Epithelial cell of prostate (primary cell): ENCODE measurements around the gene ADGRB2.

Experiments
- DNase-seq: peaks from one replicate; pipeline ENCODE4 v3.0.0-alpha.2; 2011; ENCODE audit warnings: low read depth, low spot score
- H3K27ac ChIP-seq: fragments of 450-650 bp; 2 replicates; pipeline ENCODE4 v1.5.1; 2017; ENCODE audit warnings: mild to moderate bottlenecking

ADGRB2 gene

GRCh38 chr1:31752952-31753475 lies 11.1 kb downstream of the ADGRB2 start:
- H3K27ac ChIP-seq = no peak overlapping the region
- DNase-seq = no peak

- H3K27ac ChIP-seq = no peak overlapping the region
- DNase-seq = no peak
Observed at GRCh38 chr1:31752258-31752657, 11.9 kb downstream of the ADGRB2 start.

DNA sequence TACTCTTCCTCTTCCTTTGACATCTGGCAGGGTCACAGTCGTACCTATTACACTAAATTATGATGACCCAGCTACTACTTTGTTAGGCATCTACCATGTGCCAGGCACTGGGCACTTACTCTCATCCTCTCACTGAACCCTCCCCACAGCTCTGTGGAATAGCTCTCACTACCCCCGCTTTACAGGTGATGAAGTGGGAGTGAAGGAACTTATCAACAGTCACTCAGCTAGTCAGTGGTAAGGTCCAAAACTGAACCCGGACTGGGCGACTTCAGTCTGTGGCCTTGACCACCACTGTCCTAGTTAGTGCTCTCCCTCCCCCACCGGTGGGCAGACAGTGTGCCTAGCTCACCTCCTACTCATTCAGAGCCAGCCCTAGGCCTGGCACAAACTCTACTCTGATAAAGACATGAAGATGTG lies 12.3 kb downstream of the ADGRB2 start:
- no peak overlapping the region for H3K27ac ChIP-seq
- DNase-seq = no peak

GRCh38 chr1:31750858-31751510 lies 13.2 kb downstream of the ADGRB2 start:
- no peak overlapping the region for H3K27ac ChIP-seq
- no peak for DNase-seq

DNA sequence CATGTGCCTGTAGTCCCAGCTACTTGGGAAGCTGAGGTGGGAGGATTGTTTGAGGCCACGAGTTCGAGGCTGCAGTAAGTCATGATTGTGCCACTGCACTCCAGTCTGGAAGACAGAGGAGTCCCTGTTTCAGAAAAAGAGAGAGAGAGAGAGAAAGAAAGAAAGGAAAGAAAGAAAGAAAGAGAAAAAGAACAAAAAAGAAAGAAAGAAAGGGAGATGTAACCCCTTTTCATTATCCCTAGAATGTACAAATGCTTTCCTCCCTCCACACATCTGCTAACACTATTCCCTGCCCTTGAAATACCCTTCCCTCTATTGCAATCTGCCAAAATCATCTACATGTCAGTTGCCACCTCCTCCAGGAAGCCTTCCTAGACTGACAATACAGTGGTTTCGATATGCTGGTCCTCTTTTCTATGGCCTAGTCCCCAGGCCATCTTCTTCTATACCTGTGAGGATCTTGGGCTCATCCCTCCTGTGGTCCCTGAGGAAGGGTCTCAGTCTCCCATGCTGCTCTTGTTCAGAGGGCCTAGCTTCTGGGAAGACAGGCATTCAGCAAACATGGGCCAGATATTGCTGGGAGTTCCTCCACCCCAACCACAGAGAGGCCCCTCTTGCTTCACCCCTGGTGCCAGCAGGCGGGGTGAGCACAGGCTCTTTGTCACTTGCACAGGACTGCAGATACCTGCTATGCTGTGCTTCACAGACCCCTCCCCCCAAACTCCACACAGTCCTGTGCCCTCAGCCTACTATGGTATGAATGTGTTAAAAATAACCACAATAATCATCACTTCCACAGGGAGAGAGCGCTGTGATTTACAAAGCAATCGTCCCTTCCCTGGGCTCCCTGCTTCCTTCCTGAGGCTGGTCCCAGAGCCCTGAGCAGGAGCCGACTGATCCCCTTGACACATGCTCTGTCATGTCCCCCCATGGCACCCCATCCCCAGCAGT lies 14.1 kb downstream of the ADGRB2 start:
- DNase-seq = no peak
- no peak overlapping the region for H3K27ac ChIP-seq

DNA sequence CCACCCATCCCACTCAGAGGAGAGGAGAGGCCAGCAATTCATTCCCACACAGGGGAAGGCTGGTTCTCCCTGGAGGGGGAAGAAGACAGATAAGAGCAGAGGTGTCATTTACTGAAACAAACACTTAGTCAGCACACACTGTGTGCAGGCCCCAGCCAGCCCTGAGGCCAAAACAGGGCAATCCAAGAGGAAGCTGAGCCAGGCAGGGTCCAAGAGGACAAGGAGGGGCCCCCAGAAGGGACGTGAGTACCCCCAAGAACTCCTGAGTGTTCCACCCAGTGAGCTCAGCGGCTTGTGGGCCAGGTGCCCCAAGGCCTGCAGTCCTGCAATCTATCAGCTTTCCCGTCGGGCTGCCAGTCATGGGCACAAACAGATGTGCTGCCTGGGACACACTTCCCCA lies 15.8 kb downstream of the ADGRB2 start:
- no peak overlapping the region for H3K27ac ChIP-seq
- no peak for DNase-seq

GRCh38 chr1:31747304-31747703 lies 16.8 kb downstream of the ADGRB2 start:
- no peak overlapping the region for H3K27ac ChIP-seq
- no peak for DNase-seq

- no peak overlapping the region for H3K27ac ChIP-seq
- DNase-seq = no peak
Observed at GRCh38 chr1:31746687-31747086, 17.5 kb downstream of the ADGRB2 start.

- no peak for DNase-seq
- no peak overlapping the region for H3K27ac ChIP-seq
Observed at GRCh38 chr1:31745946-31746670, 18.0 kb downstream of the ADGRB2 start.

GRCh38 chr1:31745096-31745945 lies 18.8 kb downstream of the ADGRB2 start:
- no peak for DNase-seq
- H3K27ac ChIP-seq = no peak overlapping the region

DNA sequence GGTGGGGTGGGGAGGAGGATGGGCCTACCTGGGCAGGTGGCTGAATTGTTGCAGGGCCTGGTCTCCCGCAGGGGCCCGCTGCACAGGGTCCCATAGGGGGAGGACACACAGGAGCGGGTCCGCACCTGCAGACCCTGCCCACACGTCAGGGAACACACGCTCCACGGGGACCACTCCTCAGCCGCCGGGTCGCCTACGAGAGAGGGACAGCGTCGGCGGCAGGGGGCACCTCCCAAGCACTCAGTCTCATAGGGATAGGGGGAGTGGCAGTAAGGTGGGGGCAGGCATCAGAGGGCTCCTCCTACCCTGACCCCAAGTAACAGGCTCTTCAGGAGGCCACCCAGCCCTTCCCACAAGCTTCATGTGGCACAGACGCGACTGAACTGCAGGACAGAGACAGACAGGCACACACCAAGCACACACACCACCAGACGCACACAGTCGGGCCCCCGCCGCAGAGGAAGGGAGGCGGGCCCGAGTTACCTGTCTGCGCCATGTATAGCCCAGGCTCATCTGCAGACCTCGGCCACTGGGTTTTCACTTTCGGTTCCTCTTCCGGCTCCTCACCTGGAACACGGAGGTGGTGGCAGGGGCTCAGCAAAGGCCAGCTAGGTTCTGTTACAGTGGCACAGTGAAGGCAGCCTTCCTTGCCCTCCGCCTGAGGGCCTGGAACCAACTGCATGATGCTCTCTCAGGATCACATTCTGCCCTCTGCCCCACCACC lies 19.8 kb downstream of the ADGRB2 start:
- DNase-seq = no peak
- H3K27ac ChIP-seq = no peak overlapping the region

GRCh38 chr1:31742462-31743212 lies 21.5 kb downstream of the ADGRB2 start:
- no peak for DNase-seq
- no peak overlapping the region for H3K27ac ChIP-seq

DNA sequence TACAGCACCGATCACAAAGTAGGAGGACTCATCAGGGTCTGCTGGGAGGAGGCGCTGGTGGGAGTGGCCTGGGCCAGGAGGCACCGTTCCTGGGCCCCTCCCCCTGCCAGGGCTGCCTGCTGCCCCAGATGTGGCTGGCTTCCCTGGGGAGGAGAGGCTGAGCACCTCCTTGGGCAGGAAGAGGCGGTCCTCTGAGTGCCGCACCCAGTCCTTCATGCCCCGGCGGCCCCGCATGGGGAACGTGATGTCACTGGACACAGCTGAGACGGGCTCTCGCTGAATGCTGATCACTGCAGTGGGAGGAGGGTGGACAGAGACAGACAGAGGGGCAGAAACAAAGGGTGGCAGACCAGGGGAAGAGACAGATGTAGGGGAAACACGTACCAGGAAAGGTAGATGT lies 24.8 kb downstream of the ADGRB2 start:
- DNase-seq = no peak
- no peak overlapping the region for H3K27ac ChIP-seq

GRCh38 chr1:31736675-31737074 lies 27.5 kb downstream of the ADGRB2 start:
- H3K27ac ChIP-seq = no peak overlapping the region
- no peak for DNase-seq

DNA sequence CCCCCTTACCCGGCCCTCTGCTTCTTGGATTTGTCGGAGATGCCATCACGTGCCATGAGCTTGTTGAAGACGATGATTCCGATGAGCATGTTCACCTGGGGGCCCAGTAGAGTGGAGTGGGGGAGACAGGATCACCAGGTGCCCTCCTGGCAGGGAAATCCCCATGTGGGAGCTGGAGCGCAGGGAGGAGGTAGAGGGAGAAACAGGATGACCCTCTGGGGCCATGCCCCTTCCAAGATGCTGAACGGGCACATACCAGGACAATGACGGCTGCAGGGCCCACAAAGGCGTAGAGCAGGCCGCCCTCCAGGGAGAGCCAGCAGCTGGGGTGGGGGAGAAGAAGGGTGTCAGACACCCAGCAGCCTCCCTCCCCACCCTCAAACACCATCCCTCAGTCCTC lies 28.6 kb downstream of the ADGRB2 start:
- no peak for DNase-seq
- no peak overlapping the region for H3K27ac ChIP-seq

- no peak for DNase-seq
- H3K27ac ChIP-seq = no peak overlapping the region
Observed at GRCh38 chr1:31734582-31735107, 29.5 kb downstream of the ADGRB2 start.

- DNase-seq = no peak
- no peak overlapping the region for H3K27ac ChIP-seq
Observed at GRCh38 chr1:31733389-31734219, 30.5 kb downstream of the ADGRB2 start.
